Stimulated activated CD4-positive, alpha-beta T cell treated with anti-CD3 and anti-CD28 coated beads, TNF-alpha, amount 100 ng/mL, for 1 hour (primary cell): ENCODE data around the gene RPUSD4.

Source experiments
- DNase-seq, 3 donors: peaks; one replicate each; pipeline ENCODE4 v3.0.0-alpha.2; 2020; ENCODE audit warnings: low read depth in 3 of 3, low spot score in 1 of 3

RPUSD4 gene

GRCh38 chr11:126182787-126183445 is 28.5 kb downstream of the RPUSD4 start:
- DNase-seq, result no peak

- no peak for DNase-seq
Measured at GRCh38 chr11:126181939-126182730, 29.3 kb downstream of the RPUSD4 start.

DNA sequence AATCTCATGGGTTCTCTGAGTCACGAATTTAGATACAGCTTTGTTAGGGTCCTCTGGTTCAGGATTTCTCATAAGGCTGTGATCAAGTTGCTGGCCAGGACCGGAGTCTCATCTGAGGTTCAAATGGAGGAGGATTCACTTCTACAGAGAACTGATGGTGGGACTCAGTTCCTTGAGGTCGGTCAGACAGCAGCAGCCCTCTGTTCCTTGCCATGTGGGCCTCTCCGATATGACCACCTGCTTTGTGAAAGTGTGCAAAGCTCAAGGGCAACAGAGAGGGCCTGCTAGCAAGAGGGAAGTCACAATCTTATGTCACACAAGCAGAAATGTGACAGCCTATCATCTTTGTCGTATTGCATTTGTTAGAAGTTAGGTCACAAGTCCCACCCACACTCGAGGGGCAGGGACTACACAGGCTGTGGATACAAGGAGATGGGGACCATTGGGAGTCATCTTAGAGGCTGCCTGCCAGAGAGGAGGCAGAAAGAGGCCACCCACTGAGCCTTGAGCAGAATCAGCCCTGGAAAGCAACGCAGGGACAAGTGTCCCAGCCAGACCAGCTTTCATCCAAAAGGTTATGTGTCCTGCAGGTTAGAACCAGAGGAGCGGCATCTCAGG is 34.5 kb downstream of the RPUSD4 start:
- no peak for DNase-seq

GRCh38 chr11:126175393-126175792 is 36.1 kb downstream of the RPUSD4 start:
- no peak for DNase-seq

DNA sequence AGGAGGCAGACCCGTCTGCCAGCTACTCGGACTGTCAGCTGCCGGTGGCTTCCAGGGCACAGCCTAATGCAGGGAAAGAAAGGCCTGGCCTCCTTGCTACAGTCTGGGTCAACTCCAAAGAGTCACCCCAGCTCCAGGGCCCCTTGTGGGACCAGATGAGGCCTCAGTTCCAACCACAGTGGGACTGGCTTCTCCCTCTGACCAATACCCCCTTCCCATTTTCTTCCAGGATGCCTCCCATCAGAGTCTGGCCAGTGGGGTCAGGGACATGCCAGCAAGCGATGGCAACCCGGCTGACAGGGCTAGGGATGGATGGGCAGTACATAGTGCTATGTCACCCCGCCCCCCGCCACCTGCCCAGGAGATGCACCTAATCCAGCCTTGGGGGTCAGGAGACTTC is 36.6 kb downstream of the RPUSD4 start:
- DNase-seq, result no peak

DNA sequence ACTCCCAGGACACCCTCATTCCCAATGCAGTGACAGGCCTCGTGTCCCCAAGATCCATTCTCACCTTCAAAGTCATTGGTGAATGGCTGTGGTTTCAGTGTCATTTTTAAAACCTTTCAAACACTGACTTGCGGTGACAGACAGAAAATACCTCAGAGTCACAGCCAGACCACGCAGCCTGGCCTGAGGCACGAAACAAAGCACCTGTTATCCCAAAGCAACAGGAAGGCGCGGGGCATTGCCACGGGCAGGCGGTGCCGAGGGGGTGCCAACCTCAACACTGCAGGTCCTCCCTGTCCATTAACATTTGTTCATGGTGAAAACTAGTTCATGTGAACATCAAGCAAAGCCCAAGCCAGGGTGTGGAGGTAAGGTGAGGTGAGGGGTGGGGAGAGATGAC is 38.2 kb downstream of the RPUSD4 start:
- no peak for DNase-seq

DNA sequence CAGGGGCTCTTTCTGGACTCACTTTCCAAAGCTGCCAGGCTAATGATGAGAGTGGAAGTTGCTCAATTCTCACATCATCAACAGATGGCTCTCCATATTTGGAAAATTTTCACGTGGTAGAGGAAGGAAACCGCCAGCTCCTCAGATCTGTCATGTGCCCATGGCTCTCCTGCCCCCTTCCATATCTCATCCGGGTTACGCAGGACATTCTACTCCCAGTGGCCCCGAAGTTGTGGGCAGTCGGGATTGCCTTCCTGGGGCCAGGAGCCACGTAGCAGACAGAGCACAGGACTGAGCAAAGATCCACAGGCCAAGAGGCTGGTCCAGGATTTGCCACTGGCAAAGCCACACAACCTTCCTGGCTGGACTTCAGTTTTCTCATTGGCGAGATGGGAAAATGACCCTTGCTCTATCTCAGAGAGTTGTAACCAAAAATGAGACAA is 38.8 kb downstream of the RPUSD4 start:
- DNase-seq, result no peak

GRCh38 chr11:126169291-126169690 is 42.2 kb downstream of the RPUSD4 start:
- DNase-seq, result no peak

- DNase-seq, result no peak
Measured at GRCh38 chr11:126167488-126167887, 44.0 kb downstream of the RPUSD4 start.

DNA sequence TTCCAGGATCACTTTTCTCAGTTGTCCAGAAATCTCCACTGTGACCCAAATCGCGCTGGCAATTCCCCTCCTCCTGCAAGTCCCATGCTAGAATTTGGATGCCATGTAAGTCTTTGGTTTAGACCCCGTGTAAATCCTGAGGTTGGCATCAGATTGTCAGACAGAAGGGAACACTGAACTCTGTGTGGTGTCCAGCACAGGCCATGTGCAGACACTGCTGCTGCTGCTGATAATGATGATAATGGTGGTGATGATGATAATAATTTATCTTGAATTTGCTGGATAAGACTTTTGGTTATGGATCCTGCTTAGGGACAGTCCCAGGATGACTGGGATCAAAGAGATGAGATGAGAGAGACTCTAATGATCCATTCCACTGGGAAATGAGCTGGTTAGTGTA is 45.0 kb downstream of the RPUSD4 start:
- no peak for DNase-seq

GRCh38 chr11:126165757-126166156 is 45.7 kb downstream of the RPUSD4 start:
- DNase-seq, result no peak

DNA sequence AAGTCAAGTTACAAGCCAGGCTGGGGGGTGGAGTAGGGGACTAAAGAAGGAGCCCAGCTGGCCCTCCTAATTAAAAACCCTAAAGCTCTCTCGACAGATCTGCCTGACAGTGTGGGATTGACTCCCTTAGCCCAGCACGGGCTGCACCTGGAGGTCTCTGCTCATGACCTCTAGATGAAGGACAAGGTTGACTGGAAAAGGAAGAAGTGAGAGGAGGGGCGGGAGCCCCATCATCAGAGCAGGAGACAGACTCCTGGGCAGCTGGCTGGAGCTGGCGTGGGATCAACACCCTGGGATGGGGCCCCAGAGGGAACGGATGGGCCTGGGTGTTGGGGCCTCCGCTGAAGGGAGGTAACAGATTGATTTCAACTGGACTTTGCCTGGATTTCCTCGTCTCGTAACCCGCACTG is 46.1 kb downstream of the RPUSD4 start:
- DNase-seq, result no peak

GRCh38 chr11:126164781-126165180 is 46.7 kb downstream of the RPUSD4 start:
- no peak for DNase-seq

GRCh38 chr11:126163779-126164178 is 47.7 kb downstream of the RPUSD4 start:
- no peak for DNase-seq

DNA sequence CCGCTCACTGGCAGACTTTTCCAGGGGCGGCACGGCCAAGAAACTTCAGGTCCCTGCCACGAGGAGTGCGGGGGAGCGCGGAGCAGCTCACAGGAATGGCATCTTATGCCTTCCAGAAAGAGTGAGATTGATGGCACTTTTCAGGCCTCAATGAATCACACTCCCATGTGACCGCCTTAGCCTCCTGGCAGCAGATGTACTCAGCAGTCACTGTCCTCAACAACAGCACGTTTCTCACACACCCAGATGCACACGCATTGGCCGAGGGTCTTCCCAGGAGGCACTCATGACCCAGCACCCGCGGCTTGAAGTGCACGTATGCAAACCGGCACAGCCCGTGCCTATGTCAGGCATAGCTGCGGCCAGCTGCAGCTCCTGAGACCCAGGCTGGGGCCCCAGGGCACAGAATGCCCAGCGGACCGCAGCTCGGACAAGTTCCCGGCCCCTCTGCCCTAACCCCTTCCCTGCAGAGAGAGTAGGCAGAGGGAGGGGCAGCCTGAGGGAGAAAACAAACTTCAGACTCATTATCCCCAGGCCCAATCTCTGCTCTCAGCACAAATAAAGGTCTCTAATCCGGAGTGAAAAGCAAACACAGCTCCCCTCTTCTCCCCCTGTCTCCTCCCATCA is 48.3 kb downstream of the RPUSD4 start:
- DNase-seq, result no peak

- DNase-seq, result no peak
Measured at GRCh38 chr11:126162306-126163030, 49.0 kb downstream of the RPUSD4 start.

- no peak for DNase-seq
Measured at GRCh38 chr11:126161023-126161391, 50.4 kb downstream of the RPUSD4 start.

GRCh38 chr11:126160345-126161022 is 51.0 kb downstream of the RPUSD4 start:
- no peak for DNase-seq

- DNase-seq, result no peak
Measured at GRCh38 chr11:126159719-126160344, 51.6 kb downstream of the RPUSD4 start.
